Smooth muscle cell (in vitro differentiated cells): ENCODE measurements around the gene MYO5A. TPM values are rescaled to one million over a fixed set of nuclear protein-coding genes. Genes with fewer than 3 reads are reported as not detected.
"Not testable (repeated sequence)": the region's sequence is repeated elsewhere in the genome, so short reads cannot be mapped to it uniquely, and the experiment has no call there.

ENCODE experiments used
- DNase-seq: peaks from one replicate; lab custom pipeline; 2025; ENCODE audit not compliant: unreplicated experiment; lab: John Stamatoyannopoulos, UW
- H2AFZ ChIP-seq: fragments of 200-600 bp; sonication (generic); 2 replicates; pipeline ENCODE4 v1.6.0; 2016; ENCODE audit warnings: antibody characterized with exemption, low read depth, mild to moderate bottlenecking
- H3F3A ChIP-seq: fragments of 200-600 bp; sonication (generic); 2 replicates; pipeline ENCODE4 v1.6.0; 2017; ENCODE audit warnings: antibody characterized with exemption, low read depth
- H3K27ac ChIP-seq: fragments of 200-600 bp; sonication (generic); 2 replicates; pipeline ENCODE4 v1.5.1; 2016; ENCODE audit warnings: low read depth, mild to moderate bottlenecking
- H3K27me3 ChIP-seq: fragments of 200-600 bp; sonication (generic); 2 replicates; pipeline ENCODE4 v1.6.1; 2016; ENCODE audit warnings: low read depth, mild to moderate bottlenecking
- H3K36me3 ChIP-seq: fragments of 200-600 bp; sonication (generic); 2 replicates; pipeline ENCODE4 v1.5.1; 2016; ENCODE audit warnings: low read depth
- H3K4me1 ChIP-seq: fragments of 200-600 bp; sonication (generic); 2 replicates; pipeline ENCODE4 v1.5.1; 2016; ENCODE audit warnings: low read depth
- H3K4me2 ChIP-seq: fragments of 200-600 bp; sonication (generic); 2 replicates; pipeline ENCODE4 v1.6.0; 2016; ENCODE audit warnings: mild to moderate bottlenecking
- H3K4me3 ChIP-seq: fragments of 200-600 bp; sonication (generic); 2 replicates; pipeline ENCODE4 v1.5.1; 2016; ENCODE audit warnings: mild to moderate bottlenecking
- H3K79me2 ChIP-seq: fragments of 200-600 bp; sonication (generic); 2 replicates; pipeline ENCODE4 v1.6.0; 2016; ENCODE audit warnings: low read depth, mild to moderate bottlenecking
- H3K9ac ChIP-seq: fragments of 200-600 bp; sonication (generic); 2 replicates; pipeline ENCODE4 v1.6.0; 2016; ENCODE audit warnings: low read depth
- H3K9me3 ChIP-seq: fragments of 200-600 bp; sonication (generic); replicated peaks from 2 replicates; pipeline ENCODE4 v1.5.1; 2016; ENCODE audit warnings: low read depth
- H4K20me1 ChIP-seq: fragments of 200-600 bp; sonication (generic); 2 replicates; pipeline ENCODE4 v1.6.0; 2016; ENCODE audit warnings: low read depth
- CTCF ChIP-seq: fragments of 200-600 bp; sonication (generic); IDR thresholded peaks from 2 replicates; pipeline ENCODE4 v1.5.1; 2017; ENCODE audit warnings: borderline replicate concordance, mild to moderate bottlenecking, antibody characterized with exemption; ENCODE audit not compliant: insufficient read depth, poor library complexity, severe bottlenecking
- WGBS: methylation state at CpG from one replicate; pipeline ENCODE4 v1.1.7; 2016; ENCODE audit warnings: low lambda C conversion rate; 5-methylcytosine and 5-hydroxymethylcytosine counted together
- polyA plus RNA-seq: library from polyadenylated mRNA; unstranded; fragments of >200 nt; fragmentation: Nextera tagmentation; extraction: Ambion mirVana; gene quantifications from 2 replicates; pipeline ENCODE4 v1.2.1, GENCODE V29; 2016
- total RNA-seq: library from RNA; depleted of rRNA; stranded (reverse); fragments of >200 nt; gene quantifications from 2 replicates; pipeline ENCODE4 v1.2.3, GENCODE V29; 2014

Gene MYO5A
- total and polyA plus RNA-seq, 2 experiments from 2014 or later, result 29.4 to 68.8 TPM

DNA sequence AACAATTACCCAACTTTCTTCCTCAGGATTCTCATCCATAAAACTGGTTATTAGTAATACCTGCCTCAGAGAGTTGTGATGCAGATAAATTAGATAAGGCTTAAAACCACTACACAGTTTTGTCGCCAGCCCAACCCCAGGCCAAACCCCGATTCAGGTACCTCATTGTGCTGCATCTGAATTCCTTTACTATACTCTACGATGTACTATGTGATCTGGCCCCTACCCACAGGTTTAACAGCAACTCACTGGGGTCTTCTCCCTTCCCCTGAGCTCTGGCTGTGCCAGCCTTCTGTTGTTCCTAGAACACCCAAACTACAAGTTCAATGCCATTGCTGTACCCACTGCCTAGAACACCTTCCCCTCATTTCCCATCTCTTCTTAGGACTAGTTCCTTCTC is 64.6 kb downstream of the MYO5A start:
- Histone ChIP-seq H3K36me3 (no peaks in the 10 kb centered on the region), H3K79me2 (peaks cover 76% of the 10 kb centered on the region), H3K27me3 (no peaks in the 10 kb centered on the region), H4K20me1 (peaks cover 43% of the 10 kb centered on the region), H3K27ac (peak overlapping the region; percentile 40), H3K9me3 (no peaks in the 10 kb centered on the region), H3K9ac (no peak overlapping the region), H3K4me1 (peaks cover 12% of the 10 kb centered on the region), H3K4me3 (no peak overlapping the region), H2AFZ (no peak overlapping the region), H3K4me2 (no peak overlapping the region), H3F3A (no peaks in the 10 kb centered on the region)
- TF ChIP-seq CTCF, result no peak
- WGBS, result 96% methylated on average over 3 of the region's 3 CpGs
- DNase-seq, result no peak

DNA sequence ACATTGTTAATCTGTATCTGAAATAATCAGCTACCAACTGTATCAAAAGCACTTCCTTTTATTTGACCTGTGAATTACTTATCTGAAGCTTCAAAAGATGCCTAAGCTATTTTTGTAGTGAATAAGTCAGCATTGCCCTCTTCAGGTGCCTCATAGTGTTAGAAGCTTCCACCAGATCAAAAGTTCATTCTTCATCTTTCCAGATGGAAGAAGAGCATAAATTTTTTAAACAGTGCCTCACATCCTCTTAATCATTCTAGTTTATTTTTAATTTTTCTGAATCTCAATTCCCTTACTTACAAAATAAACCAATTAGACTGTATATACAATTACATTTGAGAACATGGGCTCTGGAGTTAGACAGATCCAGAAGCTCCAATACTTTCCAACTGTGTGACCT is 65.0 kb downstream of the MYO5A start:
- Histone ChIP-seq H3K4me1 (peaks cover 12% of the 10 kb centered on the region), H3K9ac (no peak overlapping the region), H3K27me3 (no peaks in the 10 kb centered on the region), H3K4me2 (peak overlapping the region; percentile 25), H3K36me3 (no peaks in the 10 kb centered on the region), H2AFZ (no peak overlapping the region), H3K27ac (no peak overlapping the region), H4K20me1 (peaks cover 43% of the 10 kb centered on the region), H3K4me3 (no peak overlapping the region), H3K9me3 (no peaks in the 10 kb centered on the region), H3K79me2 (peaks cover 75% of the 10 kb centered on the region), H3F3A (no peaks in the 10 kb centered on the region)
- DNase-seq, result no peak
- TF ChIP-seq CTCF, result no peak

GRCh38 chr15:52462806-52463360 is 65.8 kb downstream of the MYO5A start:
- H4K20me1 ChIP-seq, result peaks cover 43% of the 10 kb centered on the region
- H3K36me3 ChIP-seq, result no peaks in the 10 kb centered on the region
- H3K9me3 ChIP-seq, result no peaks in the 10 kb centered on the region
- peaks cover 75% of the 10 kb centered on the region for H3K79me2 ChIP-seq
- H3K9ac ChIP-seq, result no peak overlapping the region
- H3K4me1 ChIP-seq, result peaks cover 12% of the 10 kb centered on the region
- no peak for TF ChIP-seq CTCF
- WGBS, result 94% methylated on average over 6 of the region's 6 CpGs
- no peak for DNase-seq
- H3K27ac ChIP-seq, result no peak overlapping the region
- H3F3A ChIP-seq, result no peaks in the 10 kb centered on the region
- no peak overlapping the region for H3K4me2 ChIP-seq
- H2AFZ ChIP-seq, result no peak overlapping the region
- no peaks in the 10 kb centered on the region for H3K27me3 ChIP-seq
- H3K4me3 ChIP-seq, result no peak overlapping the region

DNA sequence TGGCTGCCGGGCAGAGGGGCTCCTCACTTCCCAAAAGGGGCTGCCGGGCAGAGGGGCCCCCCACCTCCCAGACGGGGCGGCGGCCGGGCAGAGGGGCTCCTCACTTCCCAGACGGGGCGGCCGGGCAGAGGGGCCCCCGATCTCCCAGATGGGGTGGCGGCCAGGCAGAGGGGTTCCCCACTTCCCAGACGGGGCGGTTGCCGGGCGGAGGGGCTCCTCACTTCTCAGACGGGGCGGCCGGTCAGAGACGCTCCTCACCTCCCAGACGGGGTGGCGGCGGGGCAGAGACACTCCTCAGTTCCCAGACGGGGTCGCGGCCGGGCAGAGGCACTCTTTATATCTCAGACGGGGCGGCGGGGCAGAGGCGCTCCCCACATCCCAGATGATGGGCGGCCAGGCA is 69.0 kb downstream of the MYO5A start:
- 100% methylated on average over 12 of the region's 31 CpGs for WGBS
- not testable (repeated sequence) for H3F3A ChIP-seq, H3K4me1 ChIP-seq, H3K9ac ChIP-seq, H3K27me3 ChIP-seq, H2AFZ ChIP-seq, H3K27ac ChIP-seq, H3K36me3 ChIP-seq, DNase-seq, H3K4me2 ChIP-seq, H3K9me3 ChIP-seq, H3K4me3 ChIP-seq
- peaks cover 21% of the 10 kb centered on the region for H4K20me1 ChIP-seq
- peaks cover 76% of the 10 kb centered on the region for H3K79me2 ChIP-seq

- DNase-seq, H3K4me2 ChIP-seq, H3F3A ChIP-seq, H3K27ac ChIP-seq, H3K27me3 ChIP-seq, H3K9me3 ChIP-seq, H3K4me1 ChIP-seq, H2AFZ ChIP-seq, H3K9ac ChIP-seq, H3K36me3 ChIP-seq, H3K4me3 ChIP-seq: not testable (repeated sequence)
- peaks cover 18% of the 10 kb centered on the region for H4K20me1 ChIP-seq
- H3K79me2 ChIP-seq, result peaks cover 79% of the 10 kb centered on the region
- 75% methylated on average over 9 of the region's 9 CpGs for WGBS
Measured at GRCh38 chr15:52459265-52459664, 69.4 kb downstream of the MYO5A start.
